ENCODE measurements around the gene METTL16. TPM values are rescaled to one million over a fixed set of nuclear protein-coding genes. Genes with fewer than 3 reads are reported as not detected.

The METTL16 gene
- polyA plus RNA-seq, 1 experiment: 10.4 TPM

DNA sequence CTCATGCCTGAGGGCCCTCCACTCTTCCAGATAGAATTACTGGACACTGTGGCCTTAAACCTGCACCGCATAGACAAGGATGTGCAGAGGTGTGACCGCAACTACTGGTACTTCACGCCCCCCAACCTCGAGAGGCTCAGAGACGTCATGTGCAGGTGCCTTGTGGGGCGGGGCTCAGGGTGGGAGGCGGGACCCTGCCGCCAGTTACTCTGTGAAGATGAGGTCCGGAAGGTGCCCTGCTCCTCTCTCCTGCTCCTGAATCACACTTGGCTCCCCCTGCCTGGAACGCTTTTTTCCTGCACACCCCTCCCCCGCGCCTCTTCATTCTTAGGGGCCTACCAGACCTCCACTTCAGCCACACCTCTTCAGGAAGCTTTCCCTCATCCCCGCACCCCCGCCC is 135.6 kb downstream of the METTL16 start:
- TF ChIP-seq, protein P1, sequence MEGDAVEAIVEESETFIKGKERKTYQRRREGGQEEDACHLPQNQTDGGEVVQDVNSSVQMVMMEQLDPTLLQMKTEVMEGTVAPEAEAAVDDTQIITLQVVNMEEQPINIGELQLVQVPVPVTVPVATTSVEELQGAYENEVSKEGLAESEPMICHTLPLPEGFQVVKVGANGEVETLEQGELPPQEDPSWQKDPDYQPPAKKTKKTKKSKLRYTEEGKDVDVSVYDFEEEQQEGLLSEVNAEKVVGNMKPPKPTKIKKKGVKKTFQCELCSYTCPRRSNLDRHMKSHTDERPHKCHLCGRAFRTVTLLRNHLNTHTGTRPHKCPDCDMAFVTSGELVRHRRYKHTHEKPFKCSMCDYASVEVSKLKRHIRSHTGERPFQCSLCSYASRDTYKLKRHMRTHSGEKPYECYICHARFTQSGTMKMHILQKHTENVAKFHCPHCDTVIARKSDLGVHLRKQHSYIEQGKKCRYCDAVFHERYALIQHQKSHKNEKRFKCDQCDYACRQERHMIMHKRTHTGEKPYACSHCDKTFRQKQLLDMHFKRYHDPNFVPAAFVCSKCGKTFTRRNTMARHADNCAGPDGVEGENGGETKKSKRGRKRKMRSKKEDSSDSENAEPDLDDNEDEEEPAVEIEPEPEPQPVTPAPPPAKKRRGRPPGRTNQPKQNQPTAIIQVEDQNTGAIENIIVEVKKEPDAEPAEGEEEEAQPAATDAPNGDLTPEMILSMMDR (IDR thresholded peaks at IDR 0.05; ENCODE audit: insufficient read depth, low read depth, low read length): no peak
- no peak for DNase-seq (ENCODE audit: low read depth)
- no peaks in the 10 kb centered on the region for H3K27me3 ChIP-seq (ENCODE audit: control insufficient read depth, insufficient read depth, low read length)
- ChIA-PET CTCF (interaction anchor here (0.6 to 1.8 kb wide), 3 partner anchors 10 to 40 kb away, joined by 3 to 5 read pairs (median 4); no protein-coding TSS in a partner anchor), POLR2A (no interaction called here)
- peaks cover 36% of the 10 kb centered on the region for H3K36me3 ChIP-seq (ENCODE audit: control insufficient read depth, insufficient read depth, low read length)
- no peak overlapping the region for H3K4me3 ChIP-seq (ENCODE audit: low read depth, low read length)

DNA sequence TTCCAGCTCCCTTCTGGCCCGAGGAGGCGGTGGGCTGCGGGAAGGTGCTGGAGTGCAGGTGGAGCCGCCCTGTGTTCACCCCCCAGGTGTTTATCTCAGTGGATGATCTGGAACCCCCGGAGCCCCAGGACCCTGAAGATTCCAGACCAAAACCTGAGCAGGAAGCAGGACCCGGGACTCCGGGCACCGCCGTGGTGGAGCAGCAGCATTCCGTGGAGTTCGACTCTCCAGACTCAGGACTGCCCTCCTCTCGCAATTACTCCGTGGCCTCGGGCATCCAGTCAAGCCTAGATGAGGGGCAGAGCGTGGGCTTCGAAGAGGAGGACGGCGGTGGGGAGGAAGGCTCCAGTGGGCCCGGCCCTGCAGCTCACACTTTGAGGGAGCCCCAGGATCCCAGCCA is 136.3 kb downstream of the METTL16 start:
- CTCF ChIA-PET: interaction anchor here (1.8 kb wide), 1 partner anchor 41 kb away, joined by 4 read pairs; no protein-coding TSS in a partner anchor
- POLR2A ChIA-PET: no interaction called here
- no peak for DNase-seq (ENCODE audit: low read depth)
- H3K36me3 ChIP-seq (ENCODE audit: control insufficient read depth, insufficient read depth, low read length): peaks cover 36% of the 10 kb centered on the region
- no peaks in the 10 kb centered on the region for H3K27me3 ChIP-seq (ENCODE audit: control insufficient read depth, insufficient read depth, low read length)
- no peak overlapping the region for H3K4me3 ChIP-seq (ENCODE audit: low read depth, low read length)
- TF ChIP-seq, protein P1 (IDR thresholded peaks at IDR 0.05; ENCODE audit: insufficient read depth, low read depth, low read length): no peak

DNA sequence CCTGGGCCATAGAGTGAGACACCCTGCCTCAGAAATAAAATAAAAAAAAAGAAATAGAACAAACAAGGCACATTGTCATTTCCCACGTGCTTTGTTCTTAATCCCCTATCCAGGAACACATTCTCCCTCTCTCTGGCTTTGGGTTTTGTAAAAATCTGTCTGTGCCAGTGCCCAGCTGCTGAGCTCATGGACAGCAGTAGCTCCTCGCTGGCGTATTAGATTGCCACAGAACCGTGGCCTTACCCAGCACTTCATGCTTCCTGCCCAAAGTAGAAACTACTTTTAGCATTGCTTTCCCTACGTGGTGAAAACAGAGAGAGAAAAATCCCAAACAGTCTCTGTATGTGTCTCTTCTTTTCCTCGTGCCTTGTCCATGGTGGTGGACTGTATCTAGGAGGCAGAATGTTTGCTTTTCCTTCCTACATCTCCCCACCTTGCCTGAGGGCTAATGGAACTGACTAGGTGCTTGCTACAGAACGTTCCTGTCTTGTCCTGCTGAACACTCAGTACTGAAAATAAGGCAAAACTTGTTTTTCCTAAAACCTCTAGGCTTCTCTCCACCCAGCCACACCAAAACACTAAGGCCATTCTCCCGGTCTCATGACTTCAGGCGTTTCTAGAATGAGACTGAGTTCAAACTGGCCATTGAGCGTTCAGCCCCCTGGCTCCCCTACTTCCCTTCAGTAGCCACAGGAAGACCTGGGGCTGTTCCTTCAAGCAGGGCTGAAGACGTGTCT is 137.0 kb downstream of the METTL16 start:
- no peak overlapping the region for H3K4me3 ChIP-seq (ENCODE audit: low read depth, low read length)
- no peaks in the 10 kb centered on the region for H3K27me3 ChIP-seq (ENCODE audit: control insufficient read depth, insufficient read depth, low read length)
- H3K36me3 ChIP-seq (ENCODE audit: control insufficient read depth, insufficient read depth, low read length): peaks cover 35% of the 10 kb centered on the region
- POLR2A ChIA-PET: no interaction called here
- TF ChIP-seq, protein P1 (IDR thresholded peaks at IDR 0.05; ENCODE audit: insufficient read depth, low read depth, low read length): no peak
- CTCF ChIA-PET: interaction anchor here (1.2 kb wide), 1 partner anchor 41 kb away, joined by 3 read pairs; no protein-coding TSS in a partner anchor
- no peak for DNase-seq (ENCODE audit: low read depth)

DNA sequence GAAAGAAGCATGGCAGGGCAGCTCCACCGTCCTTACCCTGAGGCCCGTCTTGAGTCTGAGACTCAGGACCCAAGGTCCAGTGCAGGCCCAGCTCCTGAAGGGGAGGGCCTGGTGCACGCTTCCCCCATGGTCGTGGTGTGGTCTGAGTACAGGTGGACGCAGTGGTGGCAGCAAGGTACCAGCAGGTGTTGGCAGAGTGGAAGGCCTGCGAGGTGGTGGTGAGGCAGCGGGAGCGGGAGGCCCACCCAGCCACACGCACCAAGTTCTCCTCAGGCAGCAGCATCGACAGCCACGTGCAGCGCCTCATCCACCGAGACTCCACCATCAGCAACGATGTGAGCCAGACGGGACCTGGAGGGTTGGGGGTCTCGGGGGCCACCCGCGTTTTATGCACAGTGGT is 138.5 kb downstream of the METTL16 start:
- Histone ChIP-seq H3K4me3 (ENCODE audit: low read depth, low read length) (no peak overlapping the region), H3K36me3 (ENCODE audit: control insufficient read depth, insufficient read depth, low read length) (peaks cover 26% of the 10 kb centered on the region), H3K27me3 (ENCODE audit: control insufficient read depth, insufficient read depth, low read length) (no peaks in the 10 kb centered on the region)
- DNase-seq (ENCODE audit: low read depth): no peak
- TF ChIP-seq, protein P1 (IDR thresholded peaks at IDR 0.05; ENCODE audit: insufficient read depth, low read depth, low read length): no peak
- ChIA-PET CTCF (interaction anchor here (1.7 kb wide), 1 partner anchor 9 kb away, joined by 6 read pairs; no protein-coding TSS in a partner anchor), POLR2A (no interaction called here)

DNA sequence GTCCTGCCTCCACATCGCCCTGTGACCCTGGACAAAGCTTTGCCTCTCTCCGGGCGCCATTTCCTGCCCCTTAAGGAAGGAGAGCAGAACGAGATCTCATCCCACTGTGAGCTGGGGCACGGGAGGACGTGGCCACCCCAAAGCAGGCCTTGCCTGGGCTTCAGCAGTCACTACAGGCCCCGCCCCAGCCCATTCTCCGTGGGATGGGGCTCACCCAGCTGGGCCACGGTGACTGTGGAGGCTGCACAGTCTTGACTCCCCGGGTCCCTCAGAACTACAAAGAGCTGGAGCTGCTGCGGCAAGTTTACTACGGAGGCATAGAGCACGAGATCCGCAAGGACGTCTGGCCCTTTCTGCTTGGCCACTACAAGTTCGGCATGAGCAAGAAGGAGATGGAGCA is 139.0 kb downstream of the METTL16 start:
- DNase-seq (ENCODE audit: low read depth): no peak
- Histone ChIP-seq H3K27me3 (ENCODE audit: control insufficient read depth, insufficient read depth, low read length) (no peaks in the 10 kb centered on the region), H3K4me3 (ENCODE audit: low read depth, low read length) (no peak overlapping the region), H3K36me3 (ENCODE audit: control insufficient read depth, insufficient read depth, low read length) (peaks cover 27% of the 10 kb centered on the region)
- POLR2A ChIA-PET: no interaction called here
- CTCF ChIA-PET: interaction anchor here (1.7 kb wide), 1 partner anchor 10 kb away, joined by 6 read pairs; no protein-coding TSS in a partner anchor
- TF ChIP-seq, protein P1 (IDR thresholded peaks at IDR 0.05; ENCODE audit: insufficient read depth, low read depth, low read length): no peak

Measured in BJ (cell line).